Measurements from ENCODE around the gene TCF4. TPM values are rescaled to one million over a fixed set of nuclear protein-coding genes. Genes with fewer than 3 reads are reported as not detected.

TCF4 gene
- total RNA-seq, 1 experiment from 2014 or later = 104 TPM

DNA sequence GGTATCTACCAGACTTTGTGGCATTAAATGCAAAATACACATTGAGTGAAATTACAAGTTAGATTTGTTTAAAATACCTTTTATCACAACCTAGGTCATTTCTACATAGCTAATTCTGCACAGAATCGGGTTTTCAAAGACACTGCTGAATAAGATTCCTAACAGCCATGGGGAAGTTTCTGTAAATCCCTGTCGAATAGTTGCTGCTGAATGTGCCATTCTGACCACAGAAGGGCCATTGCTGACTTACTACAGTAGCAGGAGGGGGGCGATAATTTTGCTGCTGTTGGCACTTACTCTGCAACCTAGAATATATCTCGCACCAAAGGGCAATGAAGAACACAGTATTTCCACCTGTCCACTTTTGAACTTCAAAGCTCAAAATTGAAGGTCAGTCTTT lies 232.8 kb downstream of the TCF4 start (continued):
- TF ChIP-seq, protein P1, sequence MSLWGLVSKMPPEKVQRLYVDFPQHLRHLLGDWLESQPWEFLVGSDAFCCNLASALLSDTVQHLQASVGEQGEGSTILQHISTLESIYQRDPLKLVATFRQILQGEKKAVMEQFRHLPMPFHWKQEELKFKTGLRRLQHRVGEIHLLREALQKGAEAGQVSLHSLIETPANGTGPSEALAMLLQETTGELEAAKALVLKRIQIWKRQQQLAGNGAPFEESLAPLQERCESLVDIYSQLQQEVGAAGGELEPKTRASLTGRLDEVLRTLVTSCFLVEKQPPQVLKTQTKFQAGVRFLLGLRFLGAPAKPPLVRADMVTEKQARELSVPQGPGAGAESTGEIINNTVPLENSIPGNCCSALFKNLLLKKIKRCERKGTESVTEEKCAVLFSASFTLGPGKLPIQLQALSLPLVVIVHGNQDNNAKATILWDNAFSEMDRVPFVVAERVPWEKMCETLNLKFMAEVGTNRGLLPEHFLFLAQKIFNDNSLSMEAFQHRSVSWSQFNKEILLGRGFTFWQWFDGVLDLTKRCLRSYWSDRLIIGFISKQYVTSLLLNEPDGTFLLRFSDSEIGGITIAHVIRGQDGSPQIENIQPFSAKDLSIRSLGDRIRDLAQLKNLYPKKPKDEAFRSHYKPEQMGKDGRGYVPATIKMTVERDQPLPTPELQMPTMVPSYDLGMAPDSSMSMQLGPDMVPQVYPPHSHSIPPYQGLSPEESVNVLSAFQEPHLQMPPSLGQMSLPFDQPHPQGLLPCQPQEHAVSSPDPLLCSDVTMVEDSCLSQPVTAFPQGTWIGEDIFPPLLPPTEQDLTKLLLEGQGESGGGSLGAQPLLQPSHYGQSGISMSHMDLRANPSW (CRISPR knock-in tag; conservative IDR thresholded peaks at IDR 0.05; ENCODE audit: low read depth) = no peak

DNA sequence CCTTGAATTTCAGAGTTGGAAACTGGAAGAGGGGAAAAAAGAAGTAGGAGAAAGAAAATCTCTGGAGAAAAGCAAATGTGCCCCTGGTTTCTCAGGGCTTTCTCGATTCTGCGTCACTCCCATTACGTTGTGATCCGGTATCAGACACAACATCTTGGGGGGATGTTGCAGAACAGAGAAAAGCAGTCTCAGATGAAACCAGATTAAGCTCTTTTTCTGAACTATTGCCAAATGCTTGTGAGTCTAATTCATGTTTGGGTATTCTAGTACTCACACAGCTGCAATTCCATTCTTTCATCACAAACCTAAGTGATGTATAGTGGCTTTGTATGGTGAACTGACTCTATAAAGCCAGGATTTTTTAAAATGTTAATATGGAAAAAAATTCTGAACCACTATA lies 233.2 kb downstream of the TCF4 start:
- H3K36me3 Mint-ChIP-seq = no peaks in the 10 kb centered on the region
- H3K4me3 Mint-ChIP-seq = no peak overlapping the region
- no peak overlapping the region for H3K27ac Mint-ChIP-seq
- DNase-seq (ENCODE audit: low spot score) (no peak), ATAC-seq (no peak)
- POLR2A ChIA-PET = interaction anchor here (0.5 kb wide), 1 partner anchor 57 kb away, joined by 3 read pairs; no protein-coding TSS in a partner anchor
- peaks cover 72% of the 10 kb centered on the region for H3K4me1 Mint-ChIP-seq
- H3K27me3 Mint-ChIP-seq (ENCODE audit: low read depth) = peaks cover 33% of the 10 kb centered on the region
- H3K9me3 Mint-ChIP-seq = no peaks in the 10 kb centered on the region
- TF ChIP-seq, protein P2, sequence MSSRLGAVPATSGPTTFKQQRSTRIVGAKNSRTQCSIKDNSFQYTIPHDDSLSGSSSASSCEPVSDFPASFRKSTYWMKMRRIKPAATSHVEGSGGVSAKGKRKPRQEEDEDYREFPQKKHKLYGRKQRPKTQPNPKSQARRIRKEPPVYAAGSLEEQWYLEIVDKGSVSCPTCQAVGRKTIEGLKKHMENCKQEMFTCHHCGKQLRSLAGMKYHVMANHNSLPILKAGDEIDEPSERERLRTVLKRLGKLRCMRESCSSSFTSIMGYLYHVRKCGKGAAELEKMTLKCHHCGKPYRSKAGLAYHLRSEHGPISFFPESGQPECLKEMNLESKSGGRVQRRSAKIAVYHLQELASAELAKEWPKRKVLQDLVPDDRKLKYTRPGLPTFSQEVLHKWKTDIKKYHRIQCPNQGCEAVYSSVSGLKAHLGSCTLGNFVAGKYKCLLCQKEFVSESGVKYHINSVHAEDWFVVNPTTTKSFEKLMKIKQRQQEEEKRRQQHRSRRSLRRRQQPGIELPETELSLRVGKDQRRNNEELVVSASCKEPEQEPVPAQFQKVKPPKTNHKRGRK (CRISPR knock-in tag; IDR thresholded peaks at IDR 0.05; ENCODE audit: borderline replicate concordance) = no peak
- TF ChIP-seq, protein P3, sequence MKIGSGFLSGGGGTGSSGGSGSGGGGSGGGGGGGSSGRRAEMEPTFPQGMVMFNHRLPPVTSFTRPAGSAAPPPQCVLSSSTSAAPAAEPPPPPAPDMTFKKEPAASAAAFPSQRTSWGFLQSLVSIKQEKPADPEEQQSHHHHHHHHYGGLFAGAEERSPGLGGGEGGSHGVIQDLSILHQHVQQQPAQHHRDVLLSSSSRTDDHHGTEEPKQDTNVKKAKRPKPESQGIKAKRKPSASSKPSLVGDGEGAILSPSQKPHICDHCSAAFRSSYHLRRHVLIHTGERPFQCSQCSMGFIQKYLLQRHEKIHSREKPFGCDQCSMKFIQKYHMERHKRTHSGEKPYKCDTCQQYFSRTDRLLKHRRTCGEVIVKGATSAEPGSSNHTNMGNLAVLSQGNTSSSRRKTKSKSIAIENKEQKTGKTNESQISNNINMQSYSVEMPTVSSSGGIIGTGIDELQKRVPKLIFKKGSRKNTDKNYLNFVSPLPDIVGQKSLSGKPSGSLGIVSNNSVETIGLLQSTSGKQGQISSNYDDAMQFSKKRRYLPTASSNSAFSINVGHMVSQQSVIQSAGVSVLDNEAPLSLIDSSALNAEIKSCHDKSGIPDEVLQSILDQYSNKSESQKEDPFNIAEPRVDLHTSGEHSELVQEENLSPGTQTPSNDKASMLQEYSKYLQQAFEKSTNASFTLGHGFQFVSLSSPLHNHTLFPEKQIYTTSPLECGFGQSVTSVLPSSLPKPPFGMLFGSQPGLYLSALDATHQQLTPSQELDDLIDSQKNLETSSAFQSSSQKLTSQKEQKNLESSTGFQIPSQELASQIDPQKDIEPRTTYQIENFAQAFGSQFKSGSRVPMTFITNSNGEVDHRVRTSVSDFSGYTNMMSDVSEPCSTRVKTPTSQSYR (CRISPR knock-in tag; IDR thresholded peaks at IDR 0.05) = no peak
- TF ChIP-seq NR1H2 (CRISPR knock-in tag; IDR thresholded peaks at IDR 0.05) = no peak
- TF ChIP-seq ZNF317 (CRISPR knock-in tag; IDR thresholded peaks at IDR 0.05; ENCODE audit: borderline replicate concordance, low read depth) = no peak
- no peak for TF ChIP-seq JUN (CRISPR knock-in tag; IDR thresholded peaks at IDR 0.05)
- TF ChIP-seq, protein P4, sequence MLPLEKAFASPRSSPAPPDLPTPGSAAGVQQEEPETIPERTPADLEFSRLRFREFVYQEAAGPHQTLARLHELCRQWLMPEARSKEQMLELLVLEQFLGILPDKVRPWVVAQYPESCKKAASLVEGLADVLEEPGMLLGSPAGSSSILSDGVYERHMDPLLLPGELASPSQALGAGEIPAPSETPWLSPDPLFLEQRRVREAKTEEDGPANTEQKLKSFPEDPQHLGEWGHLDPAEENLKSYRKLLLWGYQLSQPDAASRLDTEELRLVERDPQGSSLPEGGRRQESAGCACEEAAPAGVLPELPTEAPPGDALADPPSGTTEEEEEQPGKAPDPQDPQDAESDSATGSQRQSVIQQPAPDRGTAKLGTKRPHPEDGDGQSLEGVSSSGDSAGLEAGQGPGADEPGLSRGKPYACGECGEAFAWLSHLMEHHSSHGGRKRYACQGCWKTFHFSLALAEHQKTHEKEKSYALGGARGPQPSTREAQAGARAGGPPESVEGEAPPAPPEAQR (CRISPR knock-in tag; IDR thresholded peaks at IDR 0.05) = no peak
- TF ChIP-seq, protein P5, sequence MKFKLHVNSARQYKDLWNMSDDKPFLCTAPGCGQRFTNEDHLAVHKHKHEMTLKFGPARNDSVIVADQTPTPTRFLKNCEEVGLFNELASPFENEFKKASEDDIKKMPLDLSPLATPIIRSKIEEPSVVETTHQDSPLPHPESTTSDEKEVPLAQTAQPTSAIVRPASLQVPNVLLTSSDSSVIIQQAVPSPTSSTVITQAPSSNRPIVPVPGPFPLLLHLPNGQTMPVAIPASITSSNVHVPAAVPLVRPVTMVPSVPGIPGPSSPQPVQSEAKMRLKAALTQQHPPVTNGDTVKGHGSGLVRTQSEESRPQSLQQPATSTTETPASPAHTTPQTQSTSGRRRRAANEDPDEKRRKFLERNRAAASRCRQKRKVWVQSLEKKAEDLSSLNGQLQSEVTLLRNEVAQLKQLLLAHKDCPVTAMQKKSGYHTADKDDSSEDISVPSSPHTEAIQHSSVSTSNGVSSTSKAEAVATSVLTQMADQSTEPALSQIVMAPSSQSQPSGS (CRISPR knock-in tag; IDR thresholded peaks at IDR 0.05; ENCODE audit: borderline replicate concordance, low read depth) = no peak
- no peak for TF ChIP-seq HMGA2 (CRISPR knock-in tag; IDR thresholded peaks at IDR 0.05)
- TF ChIP-seq JAZF1 (CRISPR knock-in tag; IDR thresholded peaks at IDR 0.05) = no peak
- TF ChIP-seq ESRRA (CRISPR knock-in tag; IDR thresholded peaks at IDR 0.05; ENCODE audit: borderline replicate concordance) = no peak
- TF ChIP-seq GABPB1 (CRISPR knock-in tag; IDR thresholded peaks at IDR 0.05) = no peak
- TF ChIP-seq, protein P6, sequence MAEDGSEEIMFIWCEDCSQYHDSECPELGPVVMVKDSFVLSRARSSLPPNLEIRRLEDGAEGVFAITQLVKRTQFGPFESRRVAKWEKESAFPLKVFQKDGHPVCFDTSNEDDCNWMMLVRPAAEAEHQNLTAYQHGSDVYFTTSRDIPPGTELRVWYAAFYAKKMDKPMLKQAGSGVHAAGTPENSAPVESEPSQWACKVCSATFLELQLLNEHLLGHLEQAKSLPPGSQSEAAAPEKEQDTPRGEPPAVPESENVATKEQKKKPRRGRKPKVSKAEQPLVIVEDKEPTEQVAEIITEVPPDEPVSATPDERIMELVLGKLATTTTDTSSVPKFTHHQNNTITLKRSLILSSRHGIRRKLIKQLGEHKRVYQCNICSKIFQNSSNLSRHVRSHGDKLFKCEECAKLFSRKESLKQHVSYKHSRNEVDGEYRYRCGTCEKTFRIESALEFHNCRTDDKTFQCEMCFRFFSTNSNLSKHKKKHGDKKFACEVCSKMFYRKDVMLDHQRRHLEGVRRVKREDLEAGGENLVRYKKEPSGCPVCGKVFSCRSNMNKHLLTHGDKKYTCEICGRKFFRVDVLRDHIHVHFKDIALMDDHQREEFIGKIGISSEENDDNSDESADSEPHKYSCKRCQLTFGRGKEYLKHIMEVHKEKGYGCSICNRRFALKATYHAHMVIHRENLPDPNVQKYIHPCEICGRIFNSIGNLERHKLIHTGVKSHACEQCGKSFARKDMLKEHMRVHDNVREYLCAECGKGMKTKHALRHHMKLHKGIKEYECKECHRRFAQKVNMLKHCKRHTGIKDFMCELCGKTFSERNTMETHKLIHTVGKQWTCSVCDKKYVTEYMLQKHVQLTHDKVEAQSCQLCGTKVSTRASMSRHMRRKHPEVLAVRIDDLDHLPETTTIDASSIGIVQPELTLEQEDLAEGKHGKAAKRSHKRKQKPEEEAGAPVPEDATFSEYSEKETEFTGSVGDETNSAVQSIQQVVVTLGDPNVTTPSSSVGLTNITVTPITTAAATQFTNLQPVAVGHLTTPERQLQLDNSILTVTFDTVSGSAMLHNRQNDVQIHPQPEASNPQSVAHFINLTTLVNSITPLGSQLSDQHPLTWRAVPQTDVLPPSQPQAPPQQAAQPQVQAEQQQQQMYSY (CRISPR knock-in tag; IDR thresholded peaks at IDR 0.05) = no peak
- no peak for TF ChIP-seq GTF2I (CRISPR knock-in tag; conservative IDR thresholded peaks at IDR 0.05)
- TF ChIP-seq OVOL2 (CRISPR knock-in tag; IDR thresholded peaks at IDR 0.05; ENCODE audit: borderline replicate concordance) = no peak
- TF ChIP-seq, protein P7, sequence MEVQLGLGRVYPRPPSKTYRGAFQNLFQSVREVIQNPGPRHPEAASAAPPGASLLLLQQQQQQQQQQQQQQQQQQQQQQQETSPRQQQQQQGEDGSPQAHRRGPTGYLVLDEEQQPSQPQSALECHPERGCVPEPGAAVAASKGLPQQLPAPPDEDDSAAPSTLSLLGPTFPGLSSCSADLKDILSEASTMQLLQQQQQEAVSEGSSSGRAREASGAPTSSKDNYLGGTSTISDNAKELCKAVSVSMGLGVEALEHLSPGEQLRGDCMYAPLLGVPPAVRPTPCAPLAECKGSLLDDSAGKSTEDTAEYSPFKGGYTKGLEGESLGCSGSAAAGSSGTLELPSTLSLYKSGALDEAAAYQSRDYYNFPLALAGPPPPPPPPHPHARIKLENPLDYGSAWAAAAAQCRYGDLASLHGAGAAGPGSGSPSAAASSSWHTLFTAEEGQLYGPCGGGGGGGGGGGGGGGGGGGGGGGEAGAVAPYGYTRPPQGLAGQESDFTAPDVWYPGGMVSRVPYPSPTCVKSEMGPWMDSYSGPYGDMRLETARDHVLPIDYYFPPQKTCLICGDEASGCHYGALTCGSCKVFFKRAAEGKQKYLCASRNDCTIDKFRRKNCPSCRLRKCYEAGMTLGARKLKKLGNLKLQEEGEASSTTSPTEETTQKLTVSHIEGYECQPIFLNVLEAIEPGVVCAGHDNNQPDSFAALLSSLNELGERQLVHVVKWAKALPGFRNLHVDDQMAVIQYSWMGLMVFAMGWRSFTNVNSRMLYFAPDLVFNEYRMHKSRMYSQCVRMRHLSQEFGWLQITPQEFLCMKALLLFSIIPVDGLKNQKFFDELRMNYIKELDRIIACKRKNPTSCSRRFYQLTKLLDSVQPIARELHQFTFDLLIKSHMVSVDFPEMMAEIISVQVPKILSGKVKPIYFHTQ (CRISPR knock-in tag; IDR thresholded peaks at IDR 0.05) = no peak
- no peak for TF ChIP-seq ZNF138 (CRISPR knock-in tag; conservative IDR thresholded peaks at IDR 0.05)
- no peak for TF ChIP-seq NFE2L1 (CRISPR knock-in tag; IDR thresholded peaks at IDR 0.05)
- CTCF ChIA-PET = interaction anchor here (1.5 kb wide), 1 partner anchor 11 kb away, joined by 5 read pairs; no protein-coding TSS in a partner anchor

Data from WTC11 (cell line).